Body of pancreas (tissue), 4 donors: Measurements from ENCODE around the gene ACER3.

ENCODE experiments used
- POLR2A ChIP-seq, 3 donors: fragments of 450-650 bp; IDR thresholded peaks; one replicate each; pipeline ENCODE4 v1.6.1; 2016; ENCODE audit warnings: antibody characterized with exemption in 3 of 3, mild to moderate bottlenecking in 2 of 3
- TF ChIP-seq, protein P1 (sequence below), 7 experiments: fragments of 450-650 bp in 4 of 7; fragments of 200-600 bp in 3 of 7; sonication (generic) in 3 of 7; IDR thresholded peaks; one replicate each; pipeline ENCODE4 v1.5.1; 2016 to 2019; ENCODE audit warnings: antibody characterized with exemption in 7 of 7

- TF ChIP-seq, protein P1, sequence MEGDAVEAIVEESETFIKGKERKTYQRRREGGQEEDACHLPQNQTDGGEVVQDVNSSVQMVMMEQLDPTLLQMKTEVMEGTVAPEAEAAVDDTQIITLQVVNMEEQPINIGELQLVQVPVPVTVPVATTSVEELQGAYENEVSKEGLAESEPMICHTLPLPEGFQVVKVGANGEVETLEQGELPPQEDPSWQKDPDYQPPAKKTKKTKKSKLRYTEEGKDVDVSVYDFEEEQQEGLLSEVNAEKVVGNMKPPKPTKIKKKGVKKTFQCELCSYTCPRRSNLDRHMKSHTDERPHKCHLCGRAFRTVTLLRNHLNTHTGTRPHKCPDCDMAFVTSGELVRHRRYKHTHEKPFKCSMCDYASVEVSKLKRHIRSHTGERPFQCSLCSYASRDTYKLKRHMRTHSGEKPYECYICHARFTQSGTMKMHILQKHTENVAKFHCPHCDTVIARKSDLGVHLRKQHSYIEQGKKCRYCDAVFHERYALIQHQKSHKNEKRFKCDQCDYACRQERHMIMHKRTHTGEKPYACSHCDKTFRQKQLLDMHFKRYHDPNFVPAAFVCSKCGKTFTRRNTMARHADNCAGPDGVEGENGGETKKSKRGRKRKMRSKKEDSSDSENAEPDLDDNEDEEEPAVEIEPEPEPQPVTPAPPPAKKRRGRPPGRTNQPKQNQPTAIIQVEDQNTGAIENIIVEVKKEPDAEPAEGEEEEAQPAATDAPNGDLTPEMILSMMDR (IDR thresholded peaks at IDR 0.05) = no peak
- TF ChIP-seq POLR2A (IDR thresholded peaks at IDR 0.05) = no peak
Observed at GRCh38 chr11:76843907-76844306, 16.8 kb upstream of the ACER3 start.
